ENCODE measurements around the gene EGR4.
"Not testable (repeated sequence)": the region's sequence is repeated elsewhere in the genome, so short reads cannot be mapped to it uniquely, and the experiment has no call there.

The EGR4 gene

GRCh38 chr2:73263540-73264331, 29.6 kb downstream of the EGR4 start:
- DNase-seq (ENCODE audit: low read depth in 2 of 2), result no peak

GRCh38 chr2:73262691-73263429, 30.5 kb downstream of the EGR4 start:
- not testable (repeated sequence) for DNase-seq (ENCODE audit: low read depth in 2 of 2)

- no peak for DNase-seq (ENCODE audit: low read depth in 2 of 2)
Measured at GRCh38 chr2:73262108-73262651, 31.2 kb downstream of the EGR4 start.

GRCh38 chr2:73260338-73260984, 32.9 kb downstream of the EGR4 start:
- no peak for DNase-seq (ENCODE audit: low read depth in 2 of 2)

DNA sequence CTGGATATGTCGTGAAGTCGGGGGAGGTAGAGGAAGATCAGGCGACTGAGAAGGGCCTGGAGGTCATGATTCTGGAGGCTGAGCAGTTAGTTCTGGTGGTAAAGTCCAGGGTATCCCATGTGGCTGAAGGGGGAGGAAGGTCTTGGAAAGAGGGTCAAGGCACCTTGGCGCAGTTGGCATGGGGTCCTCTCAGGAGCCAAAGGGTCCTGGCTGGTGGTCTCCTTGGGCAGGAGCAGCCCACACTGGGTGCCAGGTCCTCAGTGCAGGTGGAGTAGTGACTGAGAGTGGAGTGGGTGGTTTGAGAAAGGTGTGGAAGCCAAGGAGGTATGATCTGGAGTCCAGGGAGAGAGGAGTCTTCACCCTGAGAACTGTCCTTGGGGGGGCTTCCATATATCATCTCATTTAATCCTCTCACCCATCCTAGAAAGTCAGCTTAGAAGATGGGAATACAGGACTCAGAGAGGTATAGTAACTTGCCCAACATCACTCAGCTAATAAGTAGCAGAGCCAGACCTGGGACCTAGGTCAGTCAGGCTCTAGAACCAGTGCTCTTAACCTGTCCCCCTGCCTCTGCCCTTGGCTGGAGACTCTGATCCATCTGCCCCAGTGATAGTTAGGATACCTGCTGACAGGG, 33.5 kb downstream of the EGR4 start:
- no peak for DNase-seq (ENCODE audit: low read depth in 2 of 2)

DNA sequence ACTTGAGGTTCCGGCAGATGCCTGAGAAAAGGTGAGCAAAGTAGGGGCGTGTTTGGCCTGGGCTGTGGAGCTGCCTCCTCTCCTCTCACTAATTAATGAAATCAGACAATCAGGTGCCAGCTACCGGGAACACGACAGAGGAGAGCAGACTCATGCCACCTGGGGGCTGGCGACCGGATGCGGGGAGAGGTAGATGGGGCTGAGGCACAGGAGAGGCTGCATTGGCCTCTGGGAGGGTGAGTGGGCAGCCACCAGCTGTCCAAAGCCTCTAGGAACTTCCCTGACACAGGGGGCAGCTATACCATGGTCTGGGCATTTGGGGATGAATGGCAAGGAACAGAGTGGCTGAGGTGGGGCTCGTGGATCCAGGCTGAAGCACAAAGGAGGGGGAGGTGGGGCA, 34.1 kb downstream of the EGR4 start:
- DNase-seq (ENCODE audit: low read depth in 2 of 2), result no peak

DNA sequence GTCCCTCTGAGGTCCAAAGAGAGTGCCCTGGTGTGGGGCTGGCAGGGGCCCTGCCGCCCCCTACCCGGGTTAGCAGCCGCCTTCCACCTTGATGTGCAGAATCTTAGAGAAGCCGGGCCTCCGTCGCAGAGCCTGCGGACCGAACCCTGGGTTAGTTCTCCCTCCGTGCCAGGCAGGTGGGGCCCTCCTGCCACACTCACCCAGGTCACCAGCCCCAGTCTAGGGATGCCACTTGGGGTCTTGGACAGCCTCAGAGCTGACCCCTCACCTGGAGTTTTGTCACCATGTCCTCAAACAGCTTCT, 34.5 kb downstream of the EGR4 start:
- no peak for DNase-seq (ENCODE audit: low read depth in 2 of 2)

DNA sequence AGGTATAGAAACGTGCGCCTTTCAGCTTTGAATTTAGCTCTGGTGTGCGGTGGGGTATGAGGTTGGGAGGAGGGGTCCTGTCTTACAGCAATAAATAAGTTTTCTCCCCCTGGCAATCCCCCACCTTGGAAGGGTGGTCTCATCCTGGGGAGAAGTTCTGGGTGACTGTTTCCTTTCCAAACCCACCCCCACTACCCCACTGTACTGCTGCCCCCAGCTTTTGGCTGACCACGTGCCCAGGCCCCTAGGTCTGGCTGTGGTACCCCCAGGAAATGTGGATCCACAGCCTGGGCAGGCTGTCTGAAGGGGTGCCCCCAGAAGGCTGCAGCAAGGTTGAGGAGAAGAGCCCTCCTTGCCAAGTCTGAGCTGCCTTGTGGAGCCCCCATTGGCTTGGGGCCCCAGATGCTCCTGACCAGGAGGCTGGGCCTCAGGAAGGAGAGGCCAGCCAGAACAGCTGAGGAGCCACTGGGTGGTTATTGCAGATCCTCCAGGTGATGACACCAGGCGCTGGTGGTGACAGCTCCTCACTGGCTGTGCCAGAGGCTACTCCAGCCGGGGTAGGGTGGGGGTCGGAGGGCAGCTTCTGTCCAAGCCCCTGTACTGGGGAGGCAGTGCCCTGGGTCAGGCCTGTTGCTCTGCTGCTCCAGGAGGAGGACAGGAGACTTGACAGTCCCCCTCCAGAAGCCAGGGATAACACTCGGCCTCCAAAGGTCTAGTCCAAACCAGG, 35.0 kb downstream of the EGR4 start:
- no peak for DNase-seq (ENCODE audit: low read depth in 2 of 2)

GRCh38 chr2:73257425-73258125, 35.8 kb downstream of the EGR4 start:
- DNase-seq (ENCODE audit: low read depth in 2 of 2), result no peak

DNA sequence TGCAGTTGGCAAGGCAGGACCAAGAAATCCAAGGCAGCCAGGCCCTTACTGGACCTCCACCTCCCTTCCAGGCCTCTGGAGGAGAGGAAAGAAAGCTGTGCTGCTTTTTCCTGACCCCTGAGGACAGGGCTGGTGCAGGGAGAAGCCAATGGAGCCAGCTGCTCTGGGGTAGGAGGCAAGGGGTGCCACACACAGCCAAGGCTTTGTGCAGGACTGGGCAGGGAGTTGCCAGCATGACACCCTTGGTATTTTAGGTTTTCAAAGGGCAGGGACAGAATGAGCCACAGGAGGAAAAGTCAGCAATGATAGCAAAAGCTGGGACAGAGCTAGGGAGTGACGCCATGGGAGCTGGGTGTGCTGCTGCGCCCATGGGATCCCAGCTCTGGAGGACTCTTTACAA, 36.3 kb downstream of the EGR4 start:
- DNase-seq (ENCODE audit: low read depth in 2 of 2), result no peak

- no peak for DNase-seq (ENCODE audit: low read depth in 2 of 2)
Measured at GRCh38 chr2:73256618-73256922, 36.8 kb downstream of the EGR4 start.

- no peak for DNase-seq (ENCODE audit: low read depth in 2 of 2)
Measured at GRCh38 chr2:73255907-73256617, 37.3 kb downstream of the EGR4 start.

DNA sequence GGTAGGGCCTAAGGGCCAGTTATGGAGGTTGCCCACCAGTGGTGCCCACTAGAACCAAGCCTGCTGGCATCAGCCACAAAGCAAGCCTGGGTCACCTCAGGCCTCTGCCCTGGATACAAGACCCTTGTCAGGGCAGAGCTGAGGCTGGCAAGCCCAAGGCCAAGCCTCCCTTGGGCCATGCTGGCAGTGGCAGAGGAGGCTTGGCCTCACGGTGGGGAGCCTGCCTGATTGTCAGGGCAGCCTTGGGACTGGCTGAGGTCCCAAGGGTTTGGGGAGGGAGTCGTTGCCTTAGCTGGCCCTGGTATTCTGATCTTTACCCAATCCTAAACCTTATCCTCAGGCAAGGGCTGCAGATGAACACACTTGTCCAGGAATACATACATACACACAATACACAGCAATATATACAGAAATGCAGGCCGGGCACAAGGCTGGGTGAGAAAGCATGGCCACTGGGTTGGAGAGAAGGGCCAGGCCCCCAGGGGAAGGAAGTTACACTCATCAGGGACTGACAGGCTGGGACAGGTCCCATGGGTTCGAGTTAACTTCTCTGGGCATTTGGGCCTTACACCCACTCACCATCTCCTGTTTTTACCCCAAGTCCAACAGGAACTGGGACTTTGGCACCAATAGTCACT, 38.2 kb downstream of the EGR4 start:
- DNase-seq (ENCODE audit: low read depth in 2 of 2), result no peak

DNA sequence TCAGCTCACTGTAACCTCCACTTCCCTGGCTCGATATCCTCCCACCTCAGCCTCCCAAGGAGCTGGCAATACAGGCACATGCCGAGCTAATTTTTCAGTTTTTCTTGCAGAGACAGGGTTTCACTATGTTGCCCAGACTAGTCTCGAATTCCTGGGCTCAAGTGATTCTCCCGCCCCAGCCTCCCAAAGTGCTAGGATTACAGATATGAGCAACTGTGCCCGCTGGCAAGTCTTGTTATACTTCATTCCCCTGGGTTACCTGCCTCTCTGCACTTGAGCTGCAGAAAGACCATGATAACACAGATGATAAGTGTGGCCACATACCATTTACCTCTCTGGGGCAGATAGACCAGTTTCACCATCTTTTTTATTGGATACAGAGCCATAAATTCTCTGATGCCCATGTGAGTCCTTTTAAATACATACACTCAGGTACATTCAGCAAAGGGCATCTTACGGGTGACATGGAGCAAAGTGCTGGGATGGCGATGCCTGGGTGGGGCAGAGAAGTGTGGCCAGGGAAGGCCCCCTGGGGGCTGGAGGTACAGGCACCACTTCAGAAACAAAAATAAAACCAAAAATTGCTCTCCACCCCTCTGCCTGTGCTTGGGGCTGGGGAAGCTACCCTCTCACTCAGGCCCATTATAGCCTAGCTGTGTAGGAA, 38.9 kb downstream of the EGR4 start:
- DNase-seq (ENCODE audit: low read depth in 2 of 2), result no peak

DNA sequence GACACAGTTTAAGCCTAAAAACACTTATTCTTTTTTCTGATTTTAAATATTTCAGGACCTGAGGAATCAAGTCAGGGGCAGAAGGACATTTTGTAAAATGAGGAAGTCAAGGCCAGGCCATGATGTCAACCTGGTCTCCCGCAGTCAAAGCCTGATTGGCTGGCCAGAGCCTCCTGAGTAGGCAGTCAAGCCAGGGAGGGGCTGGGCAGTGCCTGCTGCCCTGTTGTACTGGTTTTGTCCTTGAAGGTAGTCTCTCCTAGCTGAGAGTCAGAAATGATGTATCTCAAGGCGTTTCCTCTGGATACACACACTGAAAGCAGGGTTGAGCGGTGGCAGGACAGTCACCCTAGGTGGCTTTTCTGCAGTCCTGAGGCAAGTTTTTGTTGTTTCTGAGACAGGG, 39.4 kb downstream of the EGR4 start:
- DNase-seq (ENCODE audit: low read depth in 2 of 2), result no peak

GRCh38 chr2:73253400-73253799, 39.9 kb downstream of the EGR4 start:
- DNase-seq (ENCODE audit: low read depth in 2 of 2), result no peak

- DNase-seq (ENCODE audit: low read depth in 2 of 2), result no peak
Measured at GRCh38 chr2:73252238-73253027, 40.9 kb downstream of the EGR4 start.
